Right atrium auricular region (tissue), 2 donors: ENCODE data around the gene CCDC9. TPM values are rescaled to one million over a fixed set of nuclear protein-coding genes. Genes with fewer than 3 reads are reported as not detected.

Source experiments
- DNase-seq: peaks from one replicate; pipeline ENCODE4 v3.0.0-alpha.2; 2019; ENCODE audit warnings: low spot score
- H3K27ac ChIP-seq, 2 donors: fragments of 200-600 bp; sonication (generic); 1 replicate in 1 of 2; 2 replicates in 1 of 2; pipeline ENCODE4 v1.5.1; 2016 to 2019
- H3K27me3 ChIP-seq, 2 donors: fragments of 200-600 bp; sonication (generic); one replicate each; pipeline versions ENCODE4 v1.5.1 to v1.6.0; 2017 to 2019
- H3K36me3 ChIP-seq: fragments of 200-600 bp; sonication (generic); one replicate; pipeline ENCODE4 v1.5.1; 2016
- H3K4me1 ChIP-seq, 2 donors: fragments of 200-600 bp; sonication (generic); one replicate each; pipeline versions ENCODE4 v1.5.1 to v1.6.0; 2017 to 2019
- H3K4me3 ChIP-seq, 2 donors: fragments of 200-600 bp; sonication (generic); 1 replicate in 1 of 2; 2 replicates in 1 of 2; pipeline ENCODE4 v1.5.1; 2017 to 2019; ENCODE audit warnings: mild to moderate bottlenecking in 1 of 2, moderate library complexity in 1 of 2
- H3K9me3 ChIP-seq, 2 donors: fragments of 200-600 bp; sonication (generic); one replicate each; pipeline ENCODE4 v1.5.1; 2019
- CTCF ChIP-seq, 2 donors: fragments of 200-600 bp; sonication (generic); IDR thresholded peaks; one replicate each; pipeline ENCODE4 v1.5.1; 2019; ENCODE audit warnings: antibody characterized with exemption in 2 of 2
- total RNA-seq, 2 donors: library from RNA; depleted of rRNA; stranded (reverse); fragments of >200 nt; gene quantifications; one replicate each; pipeline ENCODE4 v1.1.0, GENCODE V29; 2016

Gene CCDC9
- total RNA-seq, 2 donors from 2014 or later = 9.2 to 11.9 TPM

- H3K4me3 ChIP-seq = peak overlapping the region in 1 of 2 donors; percentile 33
- DNase-seq = no peak
Measured at GRCh38 chr19:47310323-47310722, 54.0 kb downstream of the CCDC9 start.

GRCh38 chr19:47310819-47311218 lies 54.5 kb downstream of the CCDC9 start:
- Histone ChIP-seq H3K27ac (peak overlapping the region in 1 of 2 donors; percentile 11), H3K4me3 (peak overlapping the region in 1 of 2 donors; percentile 33), H3K27me3 (no peaks in the 10 kb centered on the region)

More at GRCh38 chr19:47310323-47310722, 54.0 kb downstream of the CCDC9 start:
- Histone ChIP-seq H3K27me3 (no peaks in the 10 kb centered on the region), H3K9me3 (peaks cover 0 to 5% of the 10 kb centered on the region in 2 donors), H3K27ac (peak overlapping the region in 1 of 2 donors; percentile 31), H3K4me1 (no peaks in the 10 kb centered on the region), H3K36me3 (no peaks in the 10 kb centered on the region)
- TF ChIP-seq CTCF (IDR thresholded peaks at IDR 0.05) = no peak

GRCh38 chr19:47312366-47313006 lies 56.2 kb downstream of the CCDC9 start:
- Histone ChIP-seq H3K36me3 (no peaks in the 10 kb centered on the region), H3K27ac (no peak overlapping the region), H3K4me3 (peak overlapping the region in 1 of 2 donors; percentile 33), H3K9me3 (peaks cover 0 to 5% of the 10 kb centered on the region in 2 donors), H3K27me3 (no peaks in the 10 kb centered on the region), H3K4me1 (no peaks in the 10 kb centered on the region)
- TF ChIP-seq CTCF (IDR thresholded peaks at IDR 0.05) = no peak
- no peak for DNase-seq

More at GRCh38 chr19:47310819-47311218, 54.5 kb downstream of the CCDC9 start:
- Histone ChIP-seq H3K4me1 (no peaks in the 10 kb centered on the region), H3K9me3 (peaks cover 0 to 5% of the 10 kb centered on the region in 2 donors), H3K36me3 (no peaks in the 10 kb centered on the region)
- DNase-seq = no peak
- no peak for TF ChIP-seq CTCF (IDR thresholded peaks at IDR 0.05)

- no peak overlapping the region for H3K4me3 ChIP-seq
- no peaks in the 10 kb centered on the region for H3K4me1 ChIP-seq
- no peak overlapping the region for H3K27ac ChIP-seq
- peaks cover 0 to 5% of the 10 kb centered on the region in 2 donors for H3K9me3 ChIP-seq
- TF ChIP-seq CTCF (IDR thresholded peaks at IDR 0.05) = no peak
- no peaks in the 10 kb centered on the region for H3K36me3 ChIP-seq
- H3K27me3 ChIP-seq = no peaks in the 10 kb centered on the region
- no peak for DNase-seq
Measured at GRCh38 chr19:47313754-47314295, 57.5 kb downstream of the CCDC9 start.

GRCh38 chr19:47315125-47315821 lies 58.9 kb downstream of the CCDC9 start:
- TF ChIP-seq CTCF (IDR thresholded peaks at IDR 0.05) = no peak
- no peaks in the 10 kb centered on the region for H3K36me3 ChIP-seq
- DNase-seq = peak; percentile 79
- H3K9me3 ChIP-seq = peaks cover 0 to 5% of the 10 kb centered on the region in 2 donors
- no peaks in the 10 kb centered on the region for H3K4me1 ChIP-seq
- H3K27me3 ChIP-seq = no peaks in the 10 kb centered on the region
- no peak overlapping the region for H3K4me3 ChIP-seq
- peak overlapping the region; percentile 28 to 29 for H3K27ac ChIP-seq
